ENCODE results near the gene CABLES2. TPM values are rescaled to one million over a fixed set of nuclear protein-coding genes. Genes with fewer than 3 reads are reported as not detected.

The CABLES2 gene
- total and polyA plus RNA-seq, 5 donors from 2014 or later, result 0.49 to 7.0 (median 1.2) TPM

GRCh38 chr20:62350629-62351422 lies 56.3 kb downstream of the CABLES2 start:
- no peak overlapping the region for H3K4me3 Mint-ChIP-seq
- Histone ChIP-seq H3K27me3 (ENCODE audit: control insufficient read depth, insufficient read depth, low read length) (no peaks in the 10 kb centered on the region), H3K27ac (ENCODE audit: insufficient read depth, low read length, poor library complexity, severe bottlenecking) (no peak overlapping the region), H3K4me3 (ENCODE audit: low read depth, low read length) (no peak overlapping the region), H3K36me3 (ENCODE audit: control insufficient read depth, insufficient read depth, low read length) (no peaks in the 10 kb centered on the region), H3K9me3 (ENCODE audit: control insufficient read depth in 2 of 2, low read length in 2 of 2) (peaks cover 0 to 2% of the 10 kb centered on the region in 2 experiments), H3K4me1 (ENCODE audit: control insufficient read depth, insufficient read depth, low read length, poor library complexity, severe bottlenecking) (no peaks in the 10 kb centered on the region)
- H3K36me3 Mint-ChIP-seq, result no peaks in the 10 kb centered on the region
- DNase-seq (no peak), ATAC-seq (ENCODE audit: low read depth in 2 of 2) (no peak)
- peaks cover 0 to 8% (median 3%) of the 10 kb centered on the region in 7 donors for H3K9me3 Mint-ChIP-seq
- H3K27me3 Mint-ChIP-seq, result no peaks in the 10 kb centered on the region
- no peaks in the 10 kb centered on the region for H3K4me1 Mint-ChIP-seq
- H3K27ac Mint-ChIP-seq, result no peak overlapping the region

- Histone ChIP-seq H3K36me3 (ENCODE audit: control insufficient read depth, insufficient read depth, low read length) (no peaks in the 10 kb centered on the region), H3K9me3 (ENCODE audit: control insufficient read depth in 2 of 2, low read length in 2 of 2) (peaks cover 0 to 2% of the 10 kb centered on the region in 2 experiments), H3K4me3 (ENCODE audit: low read depth, low read length) (no peak overlapping the region), H3K4me1 (ENCODE audit: control insufficient read depth, insufficient read depth, low read length, poor library complexity, severe bottlenecking) (no peaks in the 10 kb centered on the region), H3K27ac (ENCODE audit: insufficient read depth, low read length, poor library complexity, severe bottlenecking) (no peak overlapping the region), H3K27me3 (ENCODE audit: control insufficient read depth, insufficient read depth, low read length) (no peaks in the 10 kb centered on the region)
- H3K27ac Mint-ChIP-seq, result no peak overlapping the region
- H3K27me3 Mint-ChIP-seq, result no peaks in the 10 kb centered on the region
- no peaks in the 10 kb centered on the region for H3K4me1 Mint-ChIP-seq
- H3K4me3 Mint-ChIP-seq, result no peak overlapping the region
- no peak for DNase-seq
- H3K36me3 Mint-ChIP-seq, result no peaks in the 10 kb centered on the region
- peaks cover 0 to 8% (median 3%) of the 10 kb centered on the region in 7 donors for H3K9me3 Mint-ChIP-seq
- ATAC-seq (ENCODE audit: low read depth in 2 of 2), result no peak
Measured at GRCh38 chr20:62350098-62350628, 56.9 kb downstream of the CABLES2 start.

- H3K9me3 Mint-ChIP-seq, result peaks cover 0 to 8% (median 3%) of the 10 kb centered on the region in 7 donors
- Histone ChIP-seq H3K27ac (ENCODE audit: insufficient read depth, low read length, poor library complexity, severe bottlenecking) (no peak overlapping the region), H3K9me3 (ENCODE audit: control insufficient read depth in 2 of 2, low read length in 2 of 2) (peaks cover 0 to 2% of the 10 kb centered on the region in 2 experiments), H3K4me1 (ENCODE audit: control insufficient read depth, insufficient read depth, low read length, poor library complexity, severe bottlenecking) (no peaks in the 10 kb centered on the region), H3K4me3 (ENCODE audit: low read depth, low read length) (no peak overlapping the region), H3K27me3 (ENCODE audit: control insufficient read depth, insufficient read depth, low read length) (no peaks in the 10 kb centered on the region), H3K36me3 (ENCODE audit: control insufficient read depth, insufficient read depth, low read length) (no peaks in the 10 kb centered on the region)
- ATAC-seq (ENCODE audit: low read depth in 2 of 2) (no peak), DNase-seq (no peak)
- H3K4me3 Mint-ChIP-seq, result no peak overlapping the region
- no peaks in the 10 kb centered on the region for H3K4me1 Mint-ChIP-seq
- peak overlapping the region in 1 of 3 donors; percentile 88 for H3K27ac Mint-ChIP-seq
- H3K36me3 Mint-ChIP-seq, result no peaks in the 10 kb centered on the region
- H3K27me3 Mint-ChIP-seq, result no peaks in the 10 kb centered on the region
Measured at GRCh38 chr20:62349556-62350097, 57.5 kb downstream of the CABLES2 start.

GRCh38 chr20:62348604-62349003 lies 58.5 kb downstream of the CABLES2 start:
- peaks cover 0 to 2% of the 10 kb centered on the region in 2 experiments for H3K9me3 ChIP-seq (ENCODE audit: control insufficient read depth in 2 of 2, low read length in 2 of 2)
- no peak for ATAC-seq (ENCODE audit: low read depth in 2 of 2)
- no peaks in the 10 kb centered on the region for H3K36me3 ChIP-seq (ENCODE audit: control insufficient read depth, insufficient read depth, low read length)
- no peak overlapping the region for H3K27ac ChIP-seq (ENCODE audit: insufficient read depth, low read length, poor library complexity, severe bottlenecking)
- no peaks in the 10 kb centered on the region for H3K4me1 ChIP-seq (ENCODE audit: control insufficient read depth, insufficient read depth, low read length, poor library complexity, severe bottlenecking)
- H3K4me3 ChIP-seq (ENCODE audit: low read depth, low read length), result no peak overlapping the region
- Mint-ChIP-seq H3K9me3 (peaks cover 0 to 8% (median 3%) of the 10 kb centered on the region in 7 donors), H3K27me3 (no peaks in the 10 kb centered on the region), H3K36me3 (no peaks in the 10 kb centered on the region), H3K4me1 (no peaks in the 10 kb centered on the region), H3K27ac (no peak overlapping the region), H3K4me3 (no peak overlapping the region)
- DNase-seq, result no peak
- no peaks in the 10 kb centered on the region for H3K27me3 ChIP-seq (ENCODE audit: control insufficient read depth, insufficient read depth, low read length)

GRCh38 chr20:62347445-62347844 lies 59.6 kb downstream of the CABLES2 start:
- no peaks in the 10 kb centered on the region for H3K36me3 ChIP-seq (ENCODE audit: control insufficient read depth, insufficient read depth, low read length)
- no peak overlapping the region for H3K4me3 ChIP-seq (ENCODE audit: low read depth, low read length)
- no peak for ATAC-seq (ENCODE audit: low read depth in 2 of 2)
- no peak overlapping the region for H3K27ac Mint-ChIP-seq
- H3K9me3 ChIP-seq (ENCODE audit: control insufficient read depth in 2 of 2, low read length in 2 of 2), result peaks cover 0 to 2% of the 10 kb centered on the region in 2 experiments
- peaks cover 0 to 8% (median 3%) of the 10 kb centered on the region in 7 donors for H3K9me3 Mint-ChIP-seq
- H3K4me1 ChIP-seq (ENCODE audit: control insufficient read depth, insufficient read depth, low read length, poor library complexity, severe bottlenecking), result no peaks in the 10 kb centered on the region
- H3K4me1 Mint-ChIP-seq, result no peaks in the 10 kb centered on the region
- H3K4me3 Mint-ChIP-seq, result no peak overlapping the region
- H3K36me3 Mint-ChIP-seq, result no peaks in the 10 kb centered on the region
- no peak for DNase-seq
- H3K27me3 Mint-ChIP-seq, result no peaks in the 10 kb centered on the region
- H3K27me3 ChIP-seq (ENCODE audit: control insufficient read depth, insufficient read depth, low read length), result no peaks in the 10 kb centered on the region
- no peak overlapping the region for H3K27ac ChIP-seq (ENCODE audit: insufficient read depth, low read length, poor library complexity, severe bottlenecking)

GRCh38 chr20:62347151-62347404 lies 60.0 kb downstream of the CABLES2 start:
- Histone ChIP-seq H3K27ac (ENCODE audit: insufficient read depth, low read length, poor library complexity, severe bottlenecking) (no peak overlapping the region), H3K4me1 (ENCODE audit: control insufficient read depth, insufficient read depth, low read length, poor library complexity, severe bottlenecking) (no peaks in the 10 kb centered on the region), H3K4me3 (ENCODE audit: low read depth, low read length) (no peak overlapping the region), H3K9me3 (ENCODE audit: control insufficient read depth in 2 of 2, low read length in 2 of 2) (peaks cover 0 to 2% of the 10 kb centered on the region in 2 experiments), H3K27me3 (ENCODE audit: control insufficient read depth, insufficient read depth, low read length) (no peaks in the 10 kb centered on the region), H3K36me3 (ENCODE audit: control insufficient read depth, insufficient read depth, low read length) (no peaks in the 10 kb centered on the region)
- Mint-ChIP-seq H3K9me3 (peaks cover 0 to 8% (median 3%) of the 10 kb centered on the region in 7 donors), H3K4me3 (no peak overlapping the region), H3K27ac (no peak overlapping the region), H3K27me3 (no peaks in the 10 kb centered on the region), H3K4me1 (no peaks in the 10 kb centered on the region), H3K36me3 (no peaks in the 10 kb centered on the region)
- DNase-seq (no peak), ATAC-seq (ENCODE audit: low read depth in 2 of 2) (no peak)

GRCh38 chr20:62346398-62347150 lies 60.5 kb downstream of the CABLES2 start:
- H3K4me1 ChIP-seq (ENCODE audit: control insufficient read depth, insufficient read depth, low read length, poor library complexity, severe bottlenecking), result no peaks in the 10 kb centered on the region
- H3K9me3 ChIP-seq (ENCODE audit: control insufficient read depth in 2 of 2, low read length in 2 of 2), result peaks cover 0 to 2% of the 10 kb centered on the region in 2 experiments
- ATAC-seq (ENCODE audit: low read depth in 2 of 2) (no peak), DNase-seq (no peak)
- no peak overlapping the region for H3K27ac Mint-ChIP-seq
- H3K27ac ChIP-seq (ENCODE audit: insufficient read depth, low read length, poor library complexity, severe bottlenecking), result no peak overlapping the region
- H3K27me3 ChIP-seq (ENCODE audit: control insufficient read depth, insufficient read depth, low read length), result no peaks in the 10 kb centered on the region
- H3K9me3 Mint-ChIP-seq, result peaks cover 0 to 8% (median 3%) of the 10 kb centered on the region in 7 donors
- H3K27me3 Mint-ChIP-seq, result no peaks in the 10 kb centered on the region
- H3K36me3 ChIP-seq (ENCODE audit: control insufficient read depth, insufficient read depth, low read length), result no peaks in the 10 kb centered on the region
- H3K4me1 Mint-ChIP-seq, result no peaks in the 10 kb centered on the region
- H3K4me3 Mint-ChIP-seq, result no peak overlapping the region
- H3K36me3 Mint-ChIP-seq, result no peaks in the 10 kb centered on the region
- no peak overlapping the region for H3K4me3 ChIP-seq (ENCODE audit: low read depth, low read length)

All from CD4-positive, CD25-positive, alpha-beta regulatory T cell (primary cell).